HG03520 (cell line): ENCODE data around the gene ITPRID2.
"Not testable (repeated sequence)": the region's sequence is repeated elsewhere in the genome, so short reads cannot be mapped to it uniquely, and the experiment has no call there.

Source experiments
- ATAC-seq: cut with Tn5 transposase; IDR thresholded peaks from one replicate; pipeline ENCODE4 v1.9.1; 2021; ENCODE audit warnings: mild to moderate bottlenecking, moderate library complexity; ENCODE audit not compliant: unreplicated experiment

Gene ITPRID2

DNA sequence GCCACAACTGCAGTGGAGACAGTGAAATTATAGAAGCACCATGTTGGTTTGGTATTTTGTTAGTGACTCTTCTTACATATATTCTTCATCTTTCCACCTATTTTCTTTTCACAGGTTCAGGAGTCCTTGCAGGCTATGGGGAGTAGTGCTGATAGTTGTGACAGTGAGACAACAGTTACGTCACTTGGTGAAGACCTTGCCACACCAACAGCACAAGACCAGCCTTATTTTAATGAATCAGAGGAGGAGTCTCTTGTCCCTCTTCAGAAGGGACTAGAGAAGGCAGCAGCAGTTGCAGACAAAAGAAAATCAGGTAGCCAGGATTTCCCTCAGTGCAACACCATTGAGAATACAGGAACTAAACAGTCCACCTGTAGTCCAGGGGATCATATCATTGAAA lies 23.6 kb downstream of the ITPRID2 start:
- ATAC-seq: no peak

DNA sequence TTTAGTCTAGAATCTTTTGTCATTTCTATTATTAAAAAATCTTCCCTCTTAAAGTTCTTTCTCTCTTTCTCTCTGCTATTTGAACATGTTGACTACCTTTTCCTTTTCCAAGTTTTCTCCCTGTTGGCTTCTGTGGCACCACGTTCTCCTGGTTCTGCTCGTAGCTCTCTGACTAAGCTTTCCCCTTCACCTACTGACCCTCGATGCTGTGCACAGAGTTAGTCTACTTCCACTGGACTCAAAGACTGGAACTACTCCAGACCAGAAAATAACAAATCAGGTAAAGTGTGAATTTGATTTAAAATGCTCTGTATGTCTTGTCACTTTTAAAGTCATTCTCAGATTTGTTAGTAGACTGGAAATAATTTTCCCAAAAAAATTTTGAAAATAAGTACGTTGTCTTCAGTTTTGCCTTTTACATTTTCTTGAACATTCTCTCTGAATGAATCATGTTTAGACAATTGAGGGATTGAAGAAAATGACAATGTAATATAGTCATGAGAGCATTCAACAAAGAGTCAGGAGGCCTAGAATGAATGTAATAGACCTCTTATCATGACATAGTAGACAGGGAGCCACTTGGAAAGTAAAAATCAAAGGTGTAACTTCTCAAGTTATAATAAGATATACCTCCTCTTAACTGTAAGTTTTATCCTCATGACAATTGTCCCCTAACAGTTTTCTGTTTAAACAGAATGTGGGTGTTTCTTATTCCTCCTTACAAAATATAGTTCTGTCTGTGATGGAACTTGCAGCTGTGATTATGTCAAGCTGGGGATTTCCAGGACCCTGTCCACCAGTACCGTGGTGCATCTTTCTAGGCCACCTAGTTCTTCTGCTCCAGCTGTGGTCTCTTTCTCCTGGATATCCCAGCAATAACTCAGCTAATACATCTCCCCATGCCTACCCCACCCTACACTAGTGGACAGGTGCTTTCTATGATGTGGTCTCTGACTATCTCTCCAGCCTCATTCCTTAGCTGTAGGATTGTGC lies 25.5 kb downstream of the ITPRID2 start:
- no peak for ATAC-seq

DNA sequence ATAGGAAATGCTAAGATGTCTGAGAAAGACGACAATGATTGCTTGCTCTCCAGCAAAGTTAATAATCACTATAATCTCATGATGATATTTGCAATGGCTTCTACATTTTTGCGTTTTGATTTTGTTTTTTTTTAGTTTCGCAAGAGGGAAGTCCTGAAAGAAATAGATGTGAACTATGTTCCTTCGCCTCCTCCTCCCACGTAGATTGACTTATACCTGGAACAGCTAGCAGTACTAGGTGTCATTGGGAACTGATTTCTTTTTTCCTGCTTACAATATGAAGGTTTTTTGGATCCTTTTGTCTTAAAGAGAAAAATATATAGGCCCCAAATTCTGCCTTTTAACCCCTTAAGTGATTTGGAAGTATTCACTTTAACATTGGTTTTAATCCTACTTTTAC lies 26.7 kb downstream of the ITPRID2 start:
- no peak for ATAC-seq

- no peak for ATAC-seq
Measured at GRCh38 chr2:181923121-181923520, 31.6 kb downstream of the ITPRID2 start.

- ATAC-seq: no peak
Measured at GRCh38 chr2:181924336-181924735, 32.8 kb downstream of the ITPRID2 start.

- ATAC-seq: no peak
Measured at GRCh38 chr2:181934694-181935093, 43.2 kb downstream of the ITPRID2 start.

DNA sequence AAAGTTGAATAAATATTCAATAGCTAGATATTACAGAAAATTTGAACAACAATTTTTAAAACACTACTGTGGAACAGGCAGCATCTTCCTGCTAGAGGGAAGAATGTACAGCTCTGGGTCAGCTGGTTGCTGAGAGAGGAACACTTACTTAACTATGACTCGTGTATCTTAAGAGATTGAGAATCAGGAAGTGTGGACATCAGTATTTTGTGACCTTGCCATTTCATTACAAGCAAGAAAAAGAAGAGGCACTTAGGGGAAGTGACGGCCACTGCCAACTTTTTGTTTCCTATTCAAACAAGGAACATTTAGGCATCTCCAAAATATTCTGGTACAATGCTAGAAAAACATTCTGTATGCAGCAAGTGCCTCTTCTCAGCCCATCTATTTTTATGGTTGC lies 45.9 kb downstream of the ITPRID2 start:
- ATAC-seq: no peak

DNA sequence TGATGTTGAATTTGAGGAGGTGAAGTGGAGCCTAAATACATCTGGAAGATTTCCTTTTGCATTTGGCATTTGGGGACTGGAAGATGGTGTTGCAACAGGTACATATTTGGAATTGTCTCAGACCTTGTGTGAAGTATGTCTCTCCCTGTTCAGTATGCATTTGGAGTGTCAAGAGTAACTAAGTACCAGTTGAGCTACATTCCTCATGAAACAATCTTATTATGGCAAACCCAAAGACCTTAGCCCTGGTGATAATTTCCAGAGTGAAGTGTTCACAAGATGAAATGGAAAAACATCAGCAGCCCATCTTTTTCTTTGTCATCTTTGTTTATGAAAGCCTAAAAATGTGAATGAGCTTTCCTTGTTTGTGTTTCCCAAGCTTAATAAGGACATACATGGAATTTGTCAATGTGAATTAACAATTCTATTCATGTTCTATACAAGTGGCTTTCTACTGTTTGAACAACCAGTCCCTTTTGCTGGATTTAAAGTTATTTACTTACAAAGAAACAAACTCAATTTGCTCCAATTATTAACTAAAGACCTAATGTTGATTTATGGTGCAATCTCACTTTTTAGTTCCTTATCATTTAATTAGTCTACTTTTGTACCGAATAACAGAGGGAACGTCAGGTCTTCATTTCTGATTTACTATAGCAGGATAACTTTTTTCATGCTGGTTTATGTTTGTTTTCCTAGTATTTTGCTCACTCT lies 52.0 kb downstream of the ITPRID2 start:
- no peak for ATAC-seq

- no peak for ATAC-seq
Measured at GRCh38 chr2:181944164-181944913, 52.8 kb downstream of the ITPRID2 start.

DNA sequence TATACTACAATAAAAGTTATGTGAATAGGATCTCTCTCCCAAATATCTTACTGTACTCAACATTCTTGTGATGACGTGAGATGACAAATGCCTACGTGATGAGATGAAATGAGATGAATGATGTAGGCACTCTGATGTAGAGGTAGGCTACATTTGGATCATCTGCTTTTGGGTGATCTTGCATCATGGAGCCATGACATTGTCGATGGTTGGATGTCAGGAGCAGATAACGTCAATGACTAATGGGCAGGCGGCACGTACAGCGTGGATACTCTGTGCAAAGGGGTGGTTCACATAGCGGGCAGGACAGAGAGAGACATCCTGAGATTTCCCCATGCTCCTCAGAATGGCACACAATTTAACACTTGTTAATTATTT lies 53.4 kb downstream of the ITPRID2 start:
- no peak for ATAC-seq

DNA sequence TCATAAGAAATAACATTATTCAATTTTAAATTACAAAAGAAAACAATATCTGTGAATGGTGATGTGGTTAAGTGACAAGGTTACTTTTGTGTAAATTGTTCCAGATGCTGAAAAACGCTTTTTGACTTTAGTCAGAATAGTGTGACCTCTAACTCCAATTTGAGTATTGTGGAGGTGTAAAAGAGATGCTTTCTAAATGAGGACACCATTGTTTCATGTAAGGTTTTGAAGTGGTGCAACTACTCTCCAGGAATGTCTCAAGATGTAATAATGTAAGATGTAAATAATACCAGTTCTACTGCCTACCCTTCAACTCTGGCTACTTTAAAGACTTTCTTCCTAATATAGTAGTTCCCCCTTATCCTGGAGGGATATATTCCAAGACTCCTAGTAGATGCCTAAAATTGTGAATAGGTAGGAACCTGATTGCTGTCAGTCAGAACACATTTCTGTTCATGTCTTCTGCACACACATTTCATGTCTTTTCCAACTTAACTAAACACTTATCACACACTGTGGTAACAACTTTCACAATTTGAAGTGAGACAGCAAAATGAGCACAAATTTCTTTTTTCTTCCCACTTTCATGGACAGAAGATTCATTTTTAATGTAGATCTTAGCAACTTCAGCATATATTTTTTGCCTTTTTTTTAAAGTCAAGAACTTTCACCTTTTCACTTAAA lies 55.1 kb downstream of the ITPRID2 start:
- no peak for ATAC-seq

DNA sequence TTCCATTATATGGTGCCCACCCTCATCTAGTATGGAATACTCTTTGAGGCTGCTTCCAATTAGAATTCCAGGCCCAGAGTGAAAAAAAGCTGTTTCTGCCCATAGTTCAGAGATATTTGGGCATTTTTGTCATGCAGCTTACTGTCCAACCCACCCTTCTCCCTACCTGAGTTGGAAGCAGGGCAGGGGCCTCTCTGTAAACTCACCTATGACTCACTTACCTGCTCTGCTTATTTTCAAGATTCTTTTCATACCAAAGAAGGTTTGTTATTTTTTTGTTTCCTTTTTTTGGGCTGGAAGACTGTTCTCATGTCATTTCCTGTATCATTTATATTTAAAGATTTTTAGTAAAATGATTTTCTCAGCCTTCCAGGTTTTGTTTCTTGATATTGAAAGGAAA lies 55.7 kb downstream of the ITPRID2 start:
- ATAC-seq: no peak

DNA sequence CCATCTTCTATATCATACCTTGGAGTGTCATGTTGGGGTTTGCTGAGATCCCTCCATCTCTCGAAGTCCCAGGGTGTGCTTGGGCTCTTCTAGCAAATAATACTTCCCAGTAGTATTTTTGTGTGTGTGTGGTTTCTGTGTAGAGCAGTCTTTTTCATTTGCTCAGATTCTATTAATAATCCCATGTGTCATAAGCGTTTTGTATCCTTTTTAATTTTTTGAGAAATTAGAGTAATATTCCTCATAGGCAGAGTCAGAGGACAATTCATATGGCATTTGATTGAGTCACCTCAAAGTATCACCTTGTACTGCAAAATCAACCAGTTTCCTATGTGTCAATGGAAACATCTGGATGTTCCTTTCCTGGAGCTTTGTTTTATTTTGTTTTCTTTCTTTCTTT lies 56.7 kb downstream of the ITPRID2 start:
- ATAC-seq: no peak

DNA sequence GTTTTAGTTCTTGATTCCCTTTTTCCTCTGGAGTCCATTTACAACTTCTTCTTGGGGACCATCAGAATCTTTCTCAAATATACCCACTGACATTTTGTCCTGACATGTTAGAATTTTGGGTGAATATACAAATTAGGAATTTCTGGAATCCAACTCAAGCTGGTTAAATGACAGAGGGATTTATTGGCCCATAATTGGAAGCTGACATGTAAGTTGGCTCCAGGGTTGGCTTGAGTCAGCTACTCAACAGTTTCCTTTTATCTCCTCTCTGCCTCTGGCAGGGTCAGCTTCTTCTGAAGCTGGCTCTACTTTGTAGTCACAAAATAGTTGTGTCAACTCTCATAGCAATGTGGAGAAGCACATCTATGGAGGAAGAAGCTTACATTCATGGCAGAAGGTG lies 57.5 kb downstream of the ITPRID2 start:
- ATAC-seq: no peak

DNA sequence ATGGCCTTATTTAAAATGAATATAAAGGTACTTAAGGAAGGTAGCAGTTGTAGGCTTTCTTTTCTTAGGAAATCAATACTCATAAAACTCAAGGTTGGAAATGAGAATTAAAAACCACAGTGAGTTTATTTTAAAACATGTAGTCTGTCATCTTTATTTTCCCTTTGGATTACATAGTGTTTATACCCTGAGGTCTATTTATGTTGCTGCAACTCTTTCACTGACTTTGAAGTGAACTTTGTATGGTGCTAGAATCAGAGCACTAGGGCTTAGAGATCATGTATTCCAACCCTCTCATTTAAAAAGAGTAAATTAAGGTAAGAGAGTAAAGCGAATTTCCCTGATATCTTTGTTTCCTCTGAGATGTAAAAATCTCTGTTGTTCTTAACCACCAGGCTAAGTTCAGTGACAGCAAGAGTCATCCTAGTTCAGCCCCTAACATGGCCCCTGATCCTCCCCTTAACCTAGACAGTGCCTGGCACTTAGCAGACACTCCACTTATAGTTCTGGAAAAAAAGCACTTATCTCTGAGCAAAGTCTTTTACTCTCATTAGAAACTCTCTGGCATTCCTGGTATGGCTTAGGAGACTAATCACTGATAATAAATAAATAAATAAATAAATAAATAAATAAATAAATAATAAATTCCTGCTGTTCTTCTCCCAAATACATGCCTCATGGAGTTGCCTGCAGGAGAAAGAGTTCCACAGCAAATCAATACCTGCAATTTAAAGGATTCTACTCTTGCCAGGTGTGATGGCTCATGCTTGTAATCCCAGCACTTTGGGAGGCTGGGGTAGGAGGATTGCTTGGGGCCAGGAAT lies 61.1 kb downstream of the ITPRID2 start:
- ATAC-seq: no peak

DNA sequence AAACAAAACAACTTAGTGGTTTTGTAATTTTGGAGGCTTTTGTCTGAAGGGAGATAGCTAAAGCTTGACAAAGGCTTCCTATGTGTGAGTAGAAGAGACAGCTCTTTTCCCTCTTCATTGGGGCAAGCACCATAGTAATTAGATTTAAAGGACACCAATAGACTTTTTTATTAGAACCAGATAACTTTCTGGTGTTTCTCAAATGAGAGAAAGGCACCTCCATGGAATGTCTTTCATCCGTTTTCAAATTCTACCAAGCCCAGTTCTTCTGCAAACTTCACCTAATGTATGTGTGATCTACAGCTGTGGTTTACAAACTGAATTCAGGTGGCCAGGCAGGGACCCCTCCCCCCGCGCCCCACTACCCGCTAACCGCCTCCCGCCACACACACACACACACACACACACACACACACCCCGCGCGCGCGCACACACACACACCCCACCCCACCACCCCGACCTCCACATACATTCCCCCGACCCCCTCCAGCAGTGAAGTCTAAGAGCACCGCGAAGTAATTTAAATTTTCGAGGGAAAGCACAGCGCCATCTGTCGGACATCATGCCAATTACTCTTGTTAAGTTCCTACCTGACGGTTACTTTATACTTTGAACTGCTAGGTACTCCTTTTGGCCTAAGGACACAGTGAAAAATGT lies 62.5 kb downstream of the ITPRID2 start:
- ATAC-seq: peak; percentile 82

DNA sequence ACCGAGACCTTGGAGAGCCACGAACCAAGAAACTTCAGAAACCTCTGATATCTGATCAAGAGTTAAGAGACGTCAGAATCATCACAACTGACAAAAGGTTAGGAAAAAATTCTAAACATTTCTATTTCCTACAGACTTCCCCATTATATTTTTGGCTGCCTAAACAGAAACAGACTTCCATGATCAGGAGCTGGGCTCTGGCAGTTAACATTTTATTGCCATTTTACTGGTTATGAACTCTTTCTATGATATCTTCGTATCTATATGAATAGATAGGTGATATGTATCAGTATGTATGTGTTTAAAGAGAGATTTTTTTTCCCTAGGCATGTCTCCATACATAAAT lies 63.0 kb downstream of the ITPRID2 start:
- peak; percentile 9 for ATAC-seq

GRCh38 chr2:181955010-181955409 lies 63.5 kb downstream of the ITPRID2 start:
- no peak for ATAC-seq

DNA sequence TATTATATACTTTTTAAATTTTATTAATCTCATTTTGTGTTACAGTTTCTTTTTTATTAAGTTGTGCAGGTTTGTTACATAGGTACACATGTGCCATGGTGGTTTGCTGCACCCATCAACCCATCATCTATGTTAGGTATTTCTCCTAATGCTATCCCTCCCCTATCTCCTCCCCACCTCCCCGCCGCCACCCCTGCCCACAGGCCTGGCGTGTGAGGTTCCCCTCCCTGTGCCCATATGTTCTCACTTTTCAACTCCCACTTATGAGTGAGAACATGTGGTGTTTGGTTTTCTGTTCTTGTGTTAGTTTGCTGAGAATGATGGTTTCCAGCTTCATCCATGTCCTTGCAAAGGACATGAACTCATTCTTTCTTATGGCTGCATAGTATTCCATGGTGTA lies 64.3 kb downstream of the ITPRID2 start:
- not testable (repeated sequence) for ATAC-seq

DNA sequence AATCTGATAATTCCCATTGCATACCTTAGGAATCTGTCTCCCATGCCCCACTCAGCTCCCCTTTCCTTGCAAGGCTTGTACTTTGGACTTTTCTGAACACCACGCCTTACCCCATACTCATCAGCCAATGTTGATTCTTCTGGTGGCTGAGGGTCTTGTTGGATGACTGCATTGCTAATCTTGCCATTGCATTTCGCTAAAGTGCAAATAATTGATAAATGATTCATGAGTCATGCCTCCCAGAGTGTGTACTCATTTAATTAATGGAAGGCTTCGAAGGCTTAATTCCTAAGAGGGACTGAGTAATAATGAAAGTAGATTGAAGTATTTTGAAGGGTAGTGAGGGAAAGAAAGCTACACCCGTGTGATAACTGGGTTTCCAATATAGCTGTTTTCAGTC lies 66.1 kb downstream of the ITPRID2 start:
- no peak for ATAC-seq
